ENCODE data around the gene LRRC56. TPM values are rescaled to one million over a fixed set of nuclear protein-coding genes. Genes with fewer than 3 reads are reported as not detected.
A peak's percentile ranks its signal among the peaks of the same experiment; 100 is the strongest.

The LRRC56 gene
- total and polyA plus RNA-seq, 2 of the 13 experiments (the other 11 are each of a cell fraction or from before 2014, with no cell fraction given): 0.11 to 0.29 TPM

DNA sequence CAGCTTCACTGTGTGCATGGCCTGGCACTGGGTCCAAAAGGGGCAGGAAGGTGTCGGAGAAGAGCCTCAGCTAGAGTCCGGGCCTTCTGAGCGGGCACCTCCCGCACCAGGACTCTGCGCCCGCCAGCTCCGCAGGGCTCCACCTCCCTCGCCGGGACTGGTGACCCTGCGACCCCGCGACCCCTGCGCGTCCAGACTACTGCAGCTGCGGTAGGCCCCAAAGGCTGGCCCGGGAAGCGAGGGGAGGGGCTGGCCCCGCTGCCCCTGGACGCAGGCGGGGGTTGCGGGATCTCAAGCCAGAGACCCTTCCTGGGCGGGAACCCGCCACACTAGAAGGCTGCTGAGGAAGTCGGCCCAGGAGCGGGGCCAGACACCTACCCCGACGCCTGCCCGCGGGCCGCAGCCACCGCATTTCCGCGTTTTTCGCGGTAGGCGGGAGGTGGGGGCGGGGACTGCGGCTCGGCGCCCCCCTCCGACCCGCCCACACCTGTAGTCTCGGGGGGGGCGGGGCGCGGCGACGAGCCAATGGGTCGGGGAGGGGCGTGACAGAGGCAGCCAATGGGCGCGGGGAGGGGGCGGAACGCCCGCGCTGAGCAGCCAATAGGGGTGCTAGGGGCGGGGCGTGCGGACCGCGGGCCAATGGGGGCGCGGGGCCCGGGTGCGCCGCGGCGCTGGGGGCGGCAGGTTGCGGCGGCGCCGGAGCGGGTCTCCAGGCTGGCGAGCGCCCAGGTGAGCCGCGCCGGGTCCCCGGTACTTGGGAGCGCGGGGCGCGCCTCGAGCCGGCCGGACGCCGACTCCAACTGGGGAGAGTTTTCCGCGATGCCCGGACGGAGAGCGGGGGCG, 23.2 kb downstream of the LRRC56 start, which contains the start of the genes LMNTD2 and RASSF7 (continued):
- 0 out of 2 replicates have a peak, but pooled peaks have one; percentile 19 for TF ChIP-seq RERE (CRISPR knock-in tag; IDR thresholded peaks at IDR 0.05; ENCODE audit: low read depth)
- TF ChIP-seq ZNF232 (CRISPR knock-in tag; IDR thresholded peaks at IDR 0.05; ENCODE audit: borderline replicate concordance): 0 out of 2 replicates have a peak, but pooled peaks have one; percentile 40
- TF ChIP-seq ISL2 (CRISPR knock-in tag; IDR thresholded peaks at IDR 0.05): peak; percentile 52; the same call in 1 of the 2 replicates
- TF ChIP-seq RFX5 (IDR thresholded peaks at IDR 0.05; ENCODE audit: low read depth, low read length): 0 out of 2 replicates have a peak, but pooled peaks have one; percentile 24
- 0 out of 2 replicates have a peak, but pooled peaks have one; percentile 67 for TF ChIP-seq LBX2 (CRISPR knock-in tag; IDR thresholded peaks at IDR 0.05; ENCODE audit: borderline replicate concordance)
- TF ChIP-seq SRSF9 (IDR thresholded peaks at IDR 0.05; ENCODE audit: borderline replicate concordance, insufficient read depth, low read depth, low read length, poor library complexity, severe bottlenecking): no peak
- TF ChIP-seq ARHGAP35 (CRISPR knock-in tag; IDR thresholded peaks at IDR 0.05; ENCODE audit: borderline replicate concordance): peak; percentile 69; the same call in 1 of the 2 replicates
- peak; percentile 48; the same call in 1 of the 2 replicates for TF ChIP-seq ZNF350 (CRISPR knock-in tag; IDR thresholded peaks at IDR 0.05; ENCODE audit: borderline replicate concordance, low read depth)
- peak; percentile 68; the same call in 1 of the 2 replicates for TF ChIP-seq HIC2 (CRISPR knock-in tag; IDR thresholded peaks at IDR 0.05; ENCODE audit: low read depth)
- peak; percentile 13; the same call in 1 of the 3 replicates for TF ChIP-seq MXI1 (IDR thresholded peaks at IDR 0.05; ENCODE audit: borderline replicate concordance, low read depth, low read length)
- TF ChIP-seq NR2F6 (IDR thresholded peaks at IDR 0.05): peak; percentile 75
- peak; percentile 97 for TF ChIP-seq NR2F6 (CRISPR knock-in tag; IDR thresholded peaks at IDR 0.05)
- 0 out of 2 replicates have a peak, but pooled peaks have one; percentile 37 for TF ChIP-seq HOXA3 (CRISPR knock-in tag; IDR thresholded peaks at IDR 0.05)
- TF ChIP-seq ZMYM2 (CRISPR knock-in tag; IDR thresholded peaks at IDR 0.05): no peak
- TF ChIP-seq ATF3 (CRISPR knock-in tag; IDR thresholded peaks at IDR 0.05): peak; percentile 28; the same call in 1 of the 2 replicates
- TF ChIP-seq ZMAT3 (CRISPR knock-in tag; conservative IDR thresholded peaks at IDR 0.05): peak; percentile 66; the same call in 1 of the 2 replicates
- no peak for TF ChIP-seq ZNF570 (CRISPR knock-in tag; IDR thresholded peaks at IDR 0.05; ENCODE audit: borderline replicate concordance)
- peak; percentile 66 for TF ChIP-seq THAP11 (CRISPR knock-in tag; IDR thresholded peaks at IDR 0.05)
- peak; percentile 63; the same call in 1 of the 2 replicates for TF ChIP-seq ZC3H13 (CRISPR knock-in tag; IDR thresholded peaks at IDR 0.05)
- TF ChIP-seq, protein P1, sequence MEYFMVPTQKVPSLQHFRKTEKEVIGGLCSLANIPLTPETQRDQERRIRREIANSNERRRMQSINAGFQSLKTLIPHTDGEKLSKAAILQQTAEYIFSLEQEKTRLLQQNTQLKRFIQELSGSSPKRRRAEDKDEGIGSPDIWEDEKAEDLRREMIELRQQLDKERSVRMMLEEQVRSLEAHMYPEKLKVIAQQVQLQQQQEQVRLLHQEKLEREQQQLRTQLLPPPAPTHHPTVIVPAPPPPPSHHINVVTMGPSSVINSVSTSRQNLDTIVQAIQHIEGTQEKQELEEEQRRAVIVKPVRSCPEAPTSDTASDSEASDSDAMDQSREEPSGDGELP (IDR thresholded peaks at IDR 0.05; ENCODE audit: borderline replicate concordance, low read depth): peak; percentile 49; the same call in 1 of the 2 replicates
